ENCODE results near the gene NFKBIZ. TPM values are rescaled to one million over a fixed set of nuclear protein-coding genes. Genes with fewer than 3 reads are reported as not detected.

NFKBIZ gene
- total RNA-seq, 1 donor from 2014 or later, result 20.5 TPM

- no peak for DNase-seq (ENCODE audit: low spot score)
- Mint-ChIP-seq H3K9me3 (ENCODE audit: unreplicated experiment) (no peaks in the 10 kb centered on the region), H3K36me3 (ENCODE audit: low read depth, unreplicated experiment) (no peaks in the 10 kb centered on the region), H3K4me3 (ENCODE audit: unreplicated experiment) (no peak overlapping the region), H3K27ac (ENCODE audit: unreplicated experiment) (no peak overlapping the region), H3K27me3 (ENCODE audit: unreplicated experiment) (peaks cover 6% of the 10 kb centered on the region), H3K4me1 (ENCODE audit: unreplicated experiment) (peaks cover 6% of the 10 kb centered on the region)
- TF ChIP-seq CTCF (IDR thresholded peaks at IDR 0.05; ENCODE audit: unreplicated experiment), result no peak
Observed at GRCh38 chr3:101897013-101897412, 47.7 kb downstream of the NFKBIZ start.

GRCh38 chr3:101898039-101898438, 48.7 kb downstream of the NFKBIZ start:
- DNase-seq (ENCODE audit: low spot score), result no peak
- Mint-ChIP-seq H3K9me3 (ENCODE audit: unreplicated experiment) (no peaks in the 10 kb centered on the region), H3K4me3 (ENCODE audit: unreplicated experiment) (no peak overlapping the region), H3K36me3 (ENCODE audit: low read depth, unreplicated experiment) (no peaks in the 10 kb centered on the region), H3K27ac (ENCODE audit: unreplicated experiment) (no peak overlapping the region), H3K27me3 (ENCODE audit: unreplicated experiment) (peaks cover 6% of the 10 kb centered on the region), H3K4me1 (ENCODE audit: unreplicated experiment) (no peaks in the 10 kb centered on the region)
- TF ChIP-seq CTCF (IDR thresholded peaks at IDR 0.05; ENCODE audit: unreplicated experiment), result no peak

GRCh38 chr3:101898752-101899169, 49.4 kb downstream of the NFKBIZ start:
- H3K4me1 Mint-ChIP-seq (ENCODE audit: unreplicated experiment), result no peaks in the 10 kb centered on the region
- H3K4me3 Mint-ChIP-seq (ENCODE audit: unreplicated experiment), result no peak overlapping the region
- no peaks in the 10 kb centered on the region for H3K9me3 Mint-ChIP-seq (ENCODE audit: unreplicated experiment)
- peaks cover 6% of the 10 kb centered on the region for H3K27me3 Mint-ChIP-seq (ENCODE audit: unreplicated experiment)
- no peak for TF ChIP-seq CTCF (IDR thresholded peaks at IDR 0.05; ENCODE audit: unreplicated experiment)
- H3K27ac Mint-ChIP-seq (ENCODE audit: unreplicated experiment), result no peak overlapping the region
- no peaks in the 10 kb centered on the region for H3K36me3 Mint-ChIP-seq (ENCODE audit: low read depth, unreplicated experiment)
- no peak for DNase-seq (ENCODE audit: low spot score)

GRCh38 chr3:101900316-101900715, 51.0 kb downstream of the NFKBIZ start:
- Mint-ChIP-seq H3K4me3 (ENCODE audit: unreplicated experiment) (no peak overlapping the region), H3K36me3 (ENCODE audit: low read depth, unreplicated experiment) (no peaks in the 10 kb centered on the region), H3K9me3 (ENCODE audit: unreplicated experiment) (no peaks in the 10 kb centered on the region), H3K27ac (ENCODE audit: unreplicated experiment) (no peak overlapping the region), H3K4me1 (ENCODE audit: unreplicated experiment) (no peaks in the 10 kb centered on the region), H3K27me3 (ENCODE audit: unreplicated experiment) (peaks cover 6% of the 10 kb centered on the region)
- TF ChIP-seq CTCF (IDR thresholded peaks at IDR 0.05; ENCODE audit: unreplicated experiment), result no peak
- no peak for DNase-seq (ENCODE audit: low spot score)

GRCh38 chr3:101900736-101901135, 51.4 kb downstream of the NFKBIZ start:
- Mint-ChIP-seq H3K9me3 (ENCODE audit: unreplicated experiment) (no peaks in the 10 kb centered on the region), H3K27ac (ENCODE audit: unreplicated experiment) (no peak overlapping the region), H3K4me3 (ENCODE audit: unreplicated experiment) (no peak overlapping the region), H3K4me1 (ENCODE audit: unreplicated experiment) (no peaks in the 10 kb centered on the region), H3K27me3 (ENCODE audit: unreplicated experiment) (peaks cover 6% of the 10 kb centered on the region), H3K36me3 (ENCODE audit: low read depth, unreplicated experiment) (no peaks in the 10 kb centered on the region)
- TF ChIP-seq CTCF (IDR thresholded peaks at IDR 0.05; ENCODE audit: unreplicated experiment), result no peak
- no peak for DNase-seq (ENCODE audit: low spot score)
